Measurements from ENCODE around the gene MYBPC2. TPM values are rescaled to one million over a fixed set of nuclear protein-coding genes. Genes with fewer than 3 reads are reported as not detected.

The MYBPC2 gene
- total RNA-seq, 1 donor from 2014 or later, result 1.4 TPM

GRCh38 chr19:50423279-50424113 lies 9.2 kb upstream of the MYBPC2 start:
- H3K27ac Mint-ChIP-seq, result peak overlapping the region; percentile 97
- H3K4me3 Mint-ChIP-seq, result peak overlapping the region; percentile 19
- intact Hi-C loops (cut with micrococcal nuclease), result no loop called here
- H3K27me3 Mint-ChIP-seq, result no peaks in the 10 kb centered on the region
- H3K36me3 Mint-ChIP-seq (ENCODE audit: low read depth), result peaks cover 81% of the 10 kb centered on the region
- CTCF ChIA-PET, result no interaction called here
- H3K4me1 Mint-ChIP-seq, result peaks cover 76% of the 10 kb centered on the region
- ATAC-seq (ENCODE audit: low read depth), result no peak
- H3K9me3 Mint-ChIP-seq, result no peaks in the 10 kb centered on the region
- no peak for DNase-seq
- POLR2A ChIA-PET, result interaction anchor here (0.6 to 1.6 kb wide), 4 partner anchors 35 to 66 kb away, joined by 3 to 6 read pairs (median 4); partner anchors contain the start of gene POLD1
- no peak for TF ChIP-seq CTCF (IDR thresholded peaks at IDR 0.05)

GRCh38 chr19:50425581-50425980 lies 7.1 kb upstream of the MYBPC2 start:
- no peak for TF ChIP-seq CTCF (IDR thresholded peaks at IDR 0.05)
- Mint-ChIP-seq H3K36me3 (ENCODE audit: low read depth) (peaks cover 68% of the 10 kb centered on the region), H3K4me3 (no peak overlapping the region), H3K27ac (no peak overlapping the region), H3K9me3 (no peaks in the 10 kb centered on the region), H3K4me1 (peaks cover 81% of the 10 kb centered on the region), H3K27me3 (no peaks in the 10 kb centered on the region)
- intact Hi-C loops (cut with micrococcal nuclease), result no loop called here
- ChIA-PET CTCF (no interaction called here), POLR2A (interaction anchor here (0.7 to 10.8 kb wide), 3 partner anchors 7 to 92 kb away, joined by 3 to 282 read pairs (median 3); partner anchors contain the start of gene SPIB)
- DNase-seq (no peak), ATAC-seq (ENCODE audit: low read depth) (no peak)

- ChIA-PET CTCF (interaction anchor here (0.9 to 2.0 kb wide), 4 partner anchors 8 to 58 kb away, joined by 3 to 5 read pairs (median 4); no protein-coding TSS in a partner anchor), POLR2A (interaction anchor here (0.6 to 10.8 kb wide), 17 partner anchors 9 to 1460 kb away, joined by 3 to 282 read pairs (median 7); partner anchors contain the start of genes EMC10, NR1H2, POLD1 and SPIB)
- Mint-ChIP-seq H3K9me3 (no peaks in the 10 kb centered on the region), H3K27ac (peak overlapping the region; percentile 95), H3K27me3 (no peaks in the 10 kb centered on the region), H3K4me1 (peaks cover 78% of the 10 kb centered on the region), H3K4me3 (no peak overlapping the region), H3K36me3 (ENCODE audit: low read depth) (peaks cover 57% of the 10 kb centered on the region)
- TF ChIP-seq CTCF (IDR thresholded peaks at IDR 0.05), result no peak
- intact Hi-C loops (cut with micrococcal nuclease), result no loop called here
- no peak for ATAC-seq (ENCODE audit: low read depth)
- DNase-seq, result no peak
Observed at GRCh38 chr19:50427318-50427925, 5.3 kb upstream of the MYBPC2 start.

DNA sequence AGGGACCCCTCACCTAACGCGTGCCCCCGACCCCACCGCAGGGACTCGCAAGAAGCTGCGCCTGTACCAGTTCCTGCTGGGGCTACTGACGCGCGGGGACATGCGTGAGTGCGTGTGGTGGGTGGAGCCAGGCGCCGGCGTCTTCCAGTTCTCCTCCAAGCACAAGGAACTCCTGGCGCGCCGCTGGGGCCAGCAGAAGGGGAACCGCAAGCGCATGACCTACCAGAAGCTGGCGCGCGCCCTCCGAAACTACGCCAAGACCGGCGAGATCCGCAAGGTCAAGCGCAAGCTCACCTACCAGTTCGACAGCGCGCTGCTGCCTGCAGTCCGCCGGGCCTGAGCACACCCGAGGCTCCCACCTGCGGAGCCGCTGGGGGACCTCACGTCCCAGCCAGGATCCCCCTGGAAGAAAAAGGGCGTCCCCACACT lies 4.7 kb upstream of the MYBPC2 start:
- Mint-ChIP-seq H3K4me1 (peaks cover 79% of the 10 kb centered on the region), H3K9me3 (no peaks in the 10 kb centered on the region), H3K36me3 (ENCODE audit: low read depth) (peaks cover 51% of the 10 kb centered on the region), H3K27me3 (no peaks in the 10 kb centered on the region), H3K4me3 (peak overlapping the region; percentile 41), H3K27ac (peak overlapping the region; percentile 95)
- intact Hi-C loops (cut with micrococcal nuclease), result loop anchor here (1.0 kb wide), 1 partner anchor 60 kb away; no protein-coding TSS in a partner anchor
- TF ChIP-seq CTCF (IDR thresholded peaks at IDR 0.05), result no peak
- ChIA-PET CTCF (interaction anchor here (1.4 to 2.0 kb wide), 3 partner anchors 8 to 32 kb away, joined by 3 to 5 read pairs (median 5); no protein-coding TSS in a partner anchor), POLR2A (interaction anchor here (0.6 to 10.8 kb wide), 14 partner anchors 8 to 85 kb away, joined by 3 to 282 read pairs (median 5); partner anchors contain the start of genes EMC10, NR1H2, POLD1 and SPIB)
- DNase-seq (peak; percentile 68), ATAC-seq (ENCODE audit: low read depth) (peak; percentile 18)
